MM.1S (cell line): ENCODE measurements around the gene TNFSF13B.
"Not testable (repeated sequence)": the region's sequence is repeated elsewhere in the genome, so short reads cannot be mapped to it uniquely, and the experiment has no call there.

Experiments
- EZH2phosphoT487 ChIP-seq: fragments of 300-600 bp; sonication (generic); IDR thresholded peaks from 2 replicates; pipeline ENCODE4 v1.6.1; 2018; ENCODE audit warnings: antibody characterized with exemption, low read length
- TF ChIP-seq, protein P1 (sequence below): fragments of 300-600 bp; sonication (generic); IDR thresholded peaks from 2 replicates; pipeline ENCODE4 v1.5.1; 2016; ENCODE audit warnings: antibody characterized with exemption, low read length, mixed read lengths

DNA sequence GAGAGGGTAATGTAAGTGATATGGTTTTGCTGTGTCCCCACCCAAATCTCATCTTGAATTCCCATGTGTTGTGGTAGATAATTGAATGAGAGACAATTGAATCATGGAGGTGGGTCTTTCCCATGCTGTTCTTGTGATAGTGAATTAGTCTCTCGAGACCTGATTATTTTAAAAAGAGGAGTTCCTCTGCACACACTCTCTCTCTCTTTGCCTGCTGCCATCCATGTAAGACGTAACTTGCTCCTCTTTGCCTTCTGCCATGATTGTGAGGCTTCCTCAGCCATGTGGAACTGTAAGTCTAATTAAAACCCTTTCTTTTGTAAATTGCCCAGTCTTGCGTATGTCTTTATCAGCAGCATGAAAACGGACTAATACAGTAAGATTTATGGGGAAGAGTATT is 42.1 kb downstream of the TNFSF13B start:
- TF ChIP-seq, protein P1, sequence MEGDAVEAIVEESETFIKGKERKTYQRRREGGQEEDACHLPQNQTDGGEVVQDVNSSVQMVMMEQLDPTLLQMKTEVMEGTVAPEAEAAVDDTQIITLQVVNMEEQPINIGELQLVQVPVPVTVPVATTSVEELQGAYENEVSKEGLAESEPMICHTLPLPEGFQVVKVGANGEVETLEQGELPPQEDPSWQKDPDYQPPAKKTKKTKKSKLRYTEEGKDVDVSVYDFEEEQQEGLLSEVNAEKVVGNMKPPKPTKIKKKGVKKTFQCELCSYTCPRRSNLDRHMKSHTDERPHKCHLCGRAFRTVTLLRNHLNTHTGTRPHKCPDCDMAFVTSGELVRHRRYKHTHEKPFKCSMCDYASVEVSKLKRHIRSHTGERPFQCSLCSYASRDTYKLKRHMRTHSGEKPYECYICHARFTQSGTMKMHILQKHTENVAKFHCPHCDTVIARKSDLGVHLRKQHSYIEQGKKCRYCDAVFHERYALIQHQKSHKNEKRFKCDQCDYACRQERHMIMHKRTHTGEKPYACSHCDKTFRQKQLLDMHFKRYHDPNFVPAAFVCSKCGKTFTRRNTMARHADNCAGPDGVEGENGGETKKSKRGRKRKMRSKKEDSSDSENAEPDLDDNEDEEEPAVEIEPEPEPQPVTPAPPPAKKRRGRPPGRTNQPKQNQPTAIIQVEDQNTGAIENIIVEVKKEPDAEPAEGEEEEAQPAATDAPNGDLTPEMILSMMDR = not testable (repeated sequence)
- TF ChIP-seq EZH2phosphoT487 = not testable (repeated sequence)
